ENCODE measurements around the gene CRISPLD2. TPM values are rescaled to one million over a fixed set of nuclear protein-coding genes. Genes with fewer than 3 reads are reported as not detected.

The CRISPLD2 gene
- polyA plus RNA-seq, 1 experiment, result 103 TPM

- ChIA-PET CTCF (interaction anchor here (0.8 to 3.2 kb wide), 2 partner anchors 85 to 102 kb away, joined by 3 to 14 read pairs; no protein-coding TSS in a partner anchor), POLR2A (interaction anchor here (1.3 to 3.0 kb wide), 2 partner anchors 13 to 20 kb away, joined by 6 to 14 read pairs; partner anchors contain the start of gene CRISPLD2)
- H3K4me3 ChIP-seq (ENCODE audit: low read depth, low read length), result no peak overlapping the region
- DNase-seq (ENCODE audit: low read depth, low spot score), result no peak
- H3K9me3 ChIP-seq (ENCODE audit: control insufficient read depth, insufficient read depth, low read length), result no peaks in the 10 kb centered on the region; the same call in 1 of the 2 replicates
- TF ChIP-seq, protein P1, sequence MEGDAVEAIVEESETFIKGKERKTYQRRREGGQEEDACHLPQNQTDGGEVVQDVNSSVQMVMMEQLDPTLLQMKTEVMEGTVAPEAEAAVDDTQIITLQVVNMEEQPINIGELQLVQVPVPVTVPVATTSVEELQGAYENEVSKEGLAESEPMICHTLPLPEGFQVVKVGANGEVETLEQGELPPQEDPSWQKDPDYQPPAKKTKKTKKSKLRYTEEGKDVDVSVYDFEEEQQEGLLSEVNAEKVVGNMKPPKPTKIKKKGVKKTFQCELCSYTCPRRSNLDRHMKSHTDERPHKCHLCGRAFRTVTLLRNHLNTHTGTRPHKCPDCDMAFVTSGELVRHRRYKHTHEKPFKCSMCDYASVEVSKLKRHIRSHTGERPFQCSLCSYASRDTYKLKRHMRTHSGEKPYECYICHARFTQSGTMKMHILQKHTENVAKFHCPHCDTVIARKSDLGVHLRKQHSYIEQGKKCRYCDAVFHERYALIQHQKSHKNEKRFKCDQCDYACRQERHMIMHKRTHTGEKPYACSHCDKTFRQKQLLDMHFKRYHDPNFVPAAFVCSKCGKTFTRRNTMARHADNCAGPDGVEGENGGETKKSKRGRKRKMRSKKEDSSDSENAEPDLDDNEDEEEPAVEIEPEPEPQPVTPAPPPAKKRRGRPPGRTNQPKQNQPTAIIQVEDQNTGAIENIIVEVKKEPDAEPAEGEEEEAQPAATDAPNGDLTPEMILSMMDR (IDR thresholded peaks at IDR 0.05; ENCODE audit: low read depth, low read length), result no peak
- no peaks in the 10 kb centered on the region for H3K27me3 ChIP-seq (ENCODE audit: control insufficient read depth, insufficient read depth, low read length)
- H3K27ac ChIP-seq (ENCODE audit: low read depth, low read length), result no peak overlapping the region
Observed at GRCh38 chr16:84839956-84840355, 20.2 kb downstream of the CRISPLD2 start.

DNA sequence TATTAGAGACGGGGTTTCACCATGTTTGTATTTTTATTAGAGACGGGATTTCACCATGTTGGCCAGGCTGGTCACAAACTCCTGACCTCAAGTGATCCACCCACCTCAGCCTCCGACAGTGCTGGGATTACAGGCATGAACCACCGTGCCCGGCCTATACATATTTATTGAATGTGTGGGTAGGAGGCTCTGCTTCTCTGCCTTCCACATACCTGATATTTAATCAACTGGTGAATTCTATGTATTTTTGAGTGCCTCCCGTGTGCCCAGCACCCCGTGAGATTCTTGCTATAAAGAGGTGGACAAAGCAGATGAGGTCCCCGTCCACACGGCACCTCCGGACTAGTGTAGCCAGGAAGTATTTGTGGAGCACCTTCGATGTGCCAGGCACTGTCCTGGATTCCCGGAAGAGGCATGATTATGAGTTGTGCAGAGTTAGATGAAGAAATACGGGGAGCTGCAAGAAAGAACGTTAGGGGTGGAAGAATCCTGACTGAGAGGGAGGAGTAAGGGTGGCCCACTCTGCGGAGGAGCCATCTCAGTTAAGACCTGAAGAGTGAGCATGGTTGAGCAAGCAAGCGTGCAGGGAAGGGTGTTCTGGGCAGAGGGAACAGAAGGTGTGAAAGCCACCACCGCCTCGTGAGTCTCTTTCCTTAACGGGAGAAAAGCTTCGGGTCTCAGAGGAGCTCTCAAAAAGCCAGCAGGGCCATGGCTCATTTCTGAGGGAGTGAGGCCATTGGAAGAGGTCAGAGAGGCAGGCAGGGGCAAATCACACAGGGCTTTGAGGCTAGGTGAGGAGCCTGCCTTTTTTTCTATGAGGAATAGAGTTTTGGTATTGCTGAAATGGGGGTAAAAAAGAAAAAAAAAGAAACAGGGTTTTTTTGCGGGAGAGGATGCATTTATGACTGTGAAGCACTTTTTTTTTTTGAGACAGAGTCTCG is 21.2 kb downstream of the CRISPLD2 start:
- no peaks in the 10 kb centered on the region for H3K27me3 ChIP-seq (ENCODE audit: control insufficient read depth, insufficient read depth, low read length)
- ChIA-PET CTCF (interaction anchor here (3.2 kb wide), 1 partner anchor 86 kb away, joined by 14 read pairs; no protein-coding TSS in a partner anchor), POLR2A (interaction anchor here (1.3 to 3.0 kb wide), 2 partner anchors 14 to 21 kb away, joined by 6 to 14 read pairs; partner anchors contain the start of gene CRISPLD2)
- no peaks in the 10 kb centered on the region; the same call in 1 of the 2 replicates for H3K9me3 ChIP-seq (ENCODE audit: control insufficient read depth, insufficient read depth, low read length)
- TF ChIP-seq, protein P1 (IDR thresholded peaks at IDR 0.05; ENCODE audit: low read depth, low read length), result no peak
- DNase-seq (ENCODE audit: low read depth, low spot score), result no peak
- no peak overlapping the region for H3K4me3 ChIP-seq (ENCODE audit: low read depth, low read length)
- no peak overlapping the region for H3K27ac ChIP-seq (ENCODE audit: low read depth, low read length)

DNA sequence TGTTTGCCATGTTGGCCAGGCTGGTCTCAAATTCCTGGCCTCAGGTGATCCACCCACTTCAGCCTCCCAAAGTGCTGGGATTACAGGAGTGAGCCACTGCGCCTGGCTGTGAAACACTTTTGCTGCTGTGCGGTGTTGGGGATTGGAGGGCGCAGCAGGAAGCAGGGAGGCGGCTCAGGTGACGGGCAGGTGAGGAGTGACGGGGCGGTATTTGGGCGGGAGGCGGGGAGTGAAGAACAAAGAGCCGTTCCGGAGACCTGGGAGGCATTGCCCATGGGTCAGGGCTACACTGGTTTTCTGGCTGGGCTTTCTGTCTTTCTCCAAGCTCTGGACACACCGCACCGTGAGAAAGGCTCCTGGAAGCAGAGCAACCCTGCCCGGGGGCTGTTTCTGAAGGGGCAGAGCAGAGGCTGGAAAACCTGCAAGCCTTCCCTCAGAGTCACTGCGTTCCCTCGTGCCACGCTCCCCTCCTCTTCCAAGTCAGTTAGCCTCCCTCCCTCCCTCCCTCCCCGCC is 22.1 kb downstream of the CRISPLD2 start:
- no peak overlapping the region for H3K27ac ChIP-seq (ENCODE audit: low read depth, low read length)
- H3K27me3 ChIP-seq (ENCODE audit: control insufficient read depth, insufficient read depth, low read length), result no peaks in the 10 kb centered on the region
- no peak for DNase-seq (ENCODE audit: low read depth, low spot score)
- TF ChIP-seq, protein P1 (IDR thresholded peaks at IDR 0.05; ENCODE audit: low read depth, low read length), result no peak
- no peak overlapping the region for H3K4me3 ChIP-seq (ENCODE audit: low read depth, low read length)
- POLR2A ChIA-PET, result no interaction called here
- no peaks in the 10 kb centered on the region; the same call in 1 of the 2 replicates for H3K9me3 ChIP-seq (ENCODE audit: control insufficient read depth, insufficient read depth, low read length)
- CTCF ChIA-PET, result no interaction called here

GRCh38 chr16:84842516-84843148 is 22.8 kb downstream of the CRISPLD2 start:
- DNase-seq (ENCODE audit: low read depth, low spot score), result no peak
- TF ChIP-seq, protein P1 (IDR thresholded peaks at IDR 0.05; ENCODE audit: low read depth, low read length), result no peak
- POLR2A ChIA-PET, result no interaction called here

More at GRCh38 chr16:84842516-84843148, 22.8 kb downstream of the CRISPLD2 start:
- no peaks in the 10 kb centered on the region for H3K27me3 ChIP-seq (ENCODE audit: control insufficient read depth, insufficient read depth, low read length)
- no peak overlapping the region for H3K4me3 ChIP-seq (ENCODE audit: low read depth, low read length)
- no peaks in the 10 kb centered on the region; the same call in 1 of the 2 replicates for H3K9me3 ChIP-seq (ENCODE audit: control insufficient read depth, insufficient read depth, low read length)
- H3K27ac ChIP-seq (ENCODE audit: low read depth, low read length), result peak overlapping the region; percentile 31
- CTCF ChIA-PET, result interaction anchor here (0.6 kb wide), 1 partner anchor 380 kb away, joined by 3 read pairs; no protein-coding TSS in a partner anchor

Measured in AG04450 (cell line).